ENCODE measurements around the gene FBXO39.

DNA sequence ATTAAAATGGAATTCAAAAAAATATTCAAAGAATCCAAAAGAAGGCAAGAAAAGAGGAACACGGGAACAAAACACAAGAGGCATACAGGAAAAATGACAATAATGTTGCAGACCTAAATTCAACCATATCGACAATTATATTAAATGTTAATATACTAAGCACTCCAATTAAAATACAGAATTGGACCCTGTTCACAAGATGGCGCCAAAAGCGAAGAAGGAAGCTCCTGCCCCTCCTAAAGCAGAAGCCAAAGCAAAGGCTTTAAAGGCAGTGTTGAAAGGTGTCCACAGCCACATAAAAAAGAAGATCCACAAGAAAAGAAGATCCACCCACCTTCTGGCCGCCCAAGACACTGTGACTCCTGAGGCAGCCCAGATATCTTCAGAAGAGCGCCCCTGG is 26.5 kb upstream of the FBXO39 start:
- no peak for TF ChIP-seq POLR2A (IDR thresholded peaks at IDR 0.05)
- TF ChIP-seq, protein P1, sequence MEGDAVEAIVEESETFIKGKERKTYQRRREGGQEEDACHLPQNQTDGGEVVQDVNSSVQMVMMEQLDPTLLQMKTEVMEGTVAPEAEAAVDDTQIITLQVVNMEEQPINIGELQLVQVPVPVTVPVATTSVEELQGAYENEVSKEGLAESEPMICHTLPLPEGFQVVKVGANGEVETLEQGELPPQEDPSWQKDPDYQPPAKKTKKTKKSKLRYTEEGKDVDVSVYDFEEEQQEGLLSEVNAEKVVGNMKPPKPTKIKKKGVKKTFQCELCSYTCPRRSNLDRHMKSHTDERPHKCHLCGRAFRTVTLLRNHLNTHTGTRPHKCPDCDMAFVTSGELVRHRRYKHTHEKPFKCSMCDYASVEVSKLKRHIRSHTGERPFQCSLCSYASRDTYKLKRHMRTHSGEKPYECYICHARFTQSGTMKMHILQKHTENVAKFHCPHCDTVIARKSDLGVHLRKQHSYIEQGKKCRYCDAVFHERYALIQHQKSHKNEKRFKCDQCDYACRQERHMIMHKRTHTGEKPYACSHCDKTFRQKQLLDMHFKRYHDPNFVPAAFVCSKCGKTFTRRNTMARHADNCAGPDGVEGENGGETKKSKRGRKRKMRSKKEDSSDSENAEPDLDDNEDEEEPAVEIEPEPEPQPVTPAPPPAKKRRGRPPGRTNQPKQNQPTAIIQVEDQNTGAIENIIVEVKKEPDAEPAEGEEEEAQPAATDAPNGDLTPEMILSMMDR (IDR thresholded peaks at IDR 0.05) = no peak

All from adrenal gland (tissue), 5 donors.